Colonic mucosa (tissue), 4 donors: ENCODE results near the gene ANKRD34C. TPM values are rescaled to one million over a fixed set of nuclear protein-coding genes. Genes with fewer than 3 reads are reported as not detected.
A peak's percentile ranks its signal among the peaks of the same experiment; 100 is the strongest.

ENCODE experiments used
- DNase-seq: peaks from one replicate; pipeline ENCODE4 v3.0.0-alpha.2; 2020
- H3K27ac ChIP-seq: fragments of 200-600 bp; one replicate; pipeline ENCODE4 v1.8.0; 2021
- H3K27me3 ChIP-seq: fragments of 200-600 bp; one replicate; pipeline ENCODE4 v1.8.0; 2021
- H3K36me3 ChIP-seq: fragments of 200-600 bp; one replicate; pipeline ENCODE4 v1.8.0; 2021
- H3K4me1 ChIP-seq: fragments of 200-600 bp; one replicate; pipeline ENCODE4 v1.8.0; 2021; ENCODE audit warnings: mild to moderate bottlenecking
- H3K4me3 ChIP-seq: fragments of 200-600 bp; one replicate; pipeline ENCODE4 v1.8.0; 2021
- H3K9ac ChIP-seq, 2 donors: one replicate each; pipeline ENCODE4 v1.7.0; 2013; ENCODE audit warnings: control low read depth in 2 of 2, low read depth in 2 of 2, low read length in 2 of 2
- H3K9me3 ChIP-seq: fragments of 200-600 bp; one replicate; pipeline ENCODE4 v1.8.0; 2021
- intact Hi-C: fragments of 100-400 bp; cut with DNase I; formaldehyde crosslinking; loops from one replicate; pipeline ENCODE4 v1.14.1; 2022
- total RNA-seq, 2 donors: library from RNA; stranded (reverse); fragmentation: NEBNext Ultra II Directional in 1 of 2; extraction: Animal tissue kit (Norgen Biotek cat#: 25700) in 1 of 2; gene quantifications; one replicate each; pipeline ENCODE4 v1.2.1, GENCODE V29; 2021
- TF ChIP-seq, protein P1 (sequence below): fragments of 200-600 bp; IDR thresholded peaks from one replicate; pipeline ENCODE4 v1.8.0; 2022; ENCODE audit warnings: antibody characterized with exemption, mild to moderate bottlenecking
- donor health status: healthy.
- donor health status: DM: no; HTN: no; CAD: no.
- donor health status: DM: no; HTN: no; CAD: no.

Gene ANKRD34C
- total RNA-seq, 2 donors from 2014 or later: not detected

- peak; percentile 79 for DNase-seq
- Histone ChIP-seq H3K4me1 (peaks cover 7% of the 10 kb centered on the region), H3K9me3 (no peaks in the 10 kb centered on the region), H3K27ac (peak within 1 kb of the TSS; percentile 56), H3K36me3 (peaks cover 3% of the 10 kb centered on the region), H3K4me3 (peak within 1 kb of the TSS; percentile 83), H3K9ac (peak within 1 kb of the TSS; percentile 79 to 89), H3K27me3 (no peaks in the 10 kb centered on the region)
- intact Hi-C loops: no loop called here
- TF ChIP-seq, protein P1, sequence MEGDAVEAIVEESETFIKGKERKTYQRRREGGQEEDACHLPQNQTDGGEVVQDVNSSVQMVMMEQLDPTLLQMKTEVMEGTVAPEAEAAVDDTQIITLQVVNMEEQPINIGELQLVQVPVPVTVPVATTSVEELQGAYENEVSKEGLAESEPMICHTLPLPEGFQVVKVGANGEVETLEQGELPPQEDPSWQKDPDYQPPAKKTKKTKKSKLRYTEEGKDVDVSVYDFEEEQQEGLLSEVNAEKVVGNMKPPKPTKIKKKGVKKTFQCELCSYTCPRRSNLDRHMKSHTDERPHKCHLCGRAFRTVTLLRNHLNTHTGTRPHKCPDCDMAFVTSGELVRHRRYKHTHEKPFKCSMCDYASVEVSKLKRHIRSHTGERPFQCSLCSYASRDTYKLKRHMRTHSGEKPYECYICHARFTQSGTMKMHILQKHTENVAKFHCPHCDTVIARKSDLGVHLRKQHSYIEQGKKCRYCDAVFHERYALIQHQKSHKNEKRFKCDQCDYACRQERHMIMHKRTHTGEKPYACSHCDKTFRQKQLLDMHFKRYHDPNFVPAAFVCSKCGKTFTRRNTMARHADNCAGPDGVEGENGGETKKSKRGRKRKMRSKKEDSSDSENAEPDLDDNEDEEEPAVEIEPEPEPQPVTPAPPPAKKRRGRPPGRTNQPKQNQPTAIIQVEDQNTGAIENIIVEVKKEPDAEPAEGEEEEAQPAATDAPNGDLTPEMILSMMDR: no peak
These were observed 28.7 kb downstream of the ANKRD34C start, which contains the start of gene TMED3 for GRCh38 chr15:79310985-79311900. Gene TMED3 (plus strand): TSS chr15:79311112. CDS start chr15:79311250, 138 bp downstream.

- intact Hi-C loops: no loop called here
- Histone ChIP-seq H3K27ac (no peak overlapping the region), H3K4me3 (peak overlapping the region; percentile 83), H3K9me3 (no peaks in the 10 kb centered on the region), H3K36me3 (peaks cover 3% of the 10 kb centered on the region), H3K27me3 (no peaks in the 10 kb centered on the region), H3K9ac (peak overlapping the region; percentile 79 to 89), H3K4me1 (peaks cover 7% of the 10 kb centered on the region)
- TF ChIP-seq, protein P1: no peak
- DNase-seq: no peak
These were observed 29.5 kb downstream of the ANKRD34C start for GRCh38 chr15:79311901-79312553.

DNA sequence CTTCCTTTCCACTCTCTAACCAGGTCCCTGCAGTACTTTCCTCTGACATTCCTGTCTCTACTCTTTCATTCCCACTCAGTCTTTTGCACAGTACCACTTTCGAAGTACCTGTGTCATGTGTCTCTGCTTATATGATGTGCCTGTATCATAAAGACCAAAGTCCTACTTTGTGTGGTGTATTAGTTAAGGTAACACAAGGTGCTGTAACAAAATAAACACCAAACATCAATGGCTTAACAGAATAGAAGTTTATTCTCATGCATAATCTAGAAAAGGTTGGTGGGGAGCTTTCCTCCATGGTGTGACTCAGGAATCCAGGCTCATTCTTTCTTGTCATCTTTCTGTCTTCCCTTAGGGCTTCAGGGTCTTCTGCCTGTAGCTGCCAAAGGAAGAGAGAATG, 31.7 kb downstream of the ANKRD34C start:
- no peak for DNase-seq
- H3K9me3 ChIP-seq: no peaks in the 10 kb centered on the region
- no peak overlapping the region for H3K9ac ChIP-seq
- H3K4me1 ChIP-seq: peaks cover 7% of the 10 kb centered on the region
- TF ChIP-seq, protein P1: no peak
- H3K4me3 ChIP-seq: no peak overlapping the region
- H3K27me3 ChIP-seq: no peaks in the 10 kb centered on the region
- peaks cover 3% of the 10 kb centered on the region for H3K36me3 ChIP-seq
- intact Hi-C loops: no loop called here
- no peak overlapping the region for H3K27ac ChIP-seq

- peaks cover 3% of the 10 kb centered on the region for H3K36me3 ChIP-seq
- no peak for DNase-seq
- H3K27me3 ChIP-seq: no peaks in the 10 kb centered on the region
- no peak overlapping the region for H3K9ac ChIP-seq
- TF ChIP-seq, protein P1: no peak
- H3K4me1 ChIP-seq: peaks cover 7% of the 10 kb centered on the region
- H3K4me3 ChIP-seq: no peak overlapping the region
- intact Hi-C loops: no loop called here
- H3K9me3 ChIP-seq: no peaks in the 10 kb centered on the region
- H3K27ac ChIP-seq: no peak overlapping the region
These were observed 32.3 kb downstream of the ANKRD34C start for GRCh38 chr15:79314811-79315210.

DNA sequence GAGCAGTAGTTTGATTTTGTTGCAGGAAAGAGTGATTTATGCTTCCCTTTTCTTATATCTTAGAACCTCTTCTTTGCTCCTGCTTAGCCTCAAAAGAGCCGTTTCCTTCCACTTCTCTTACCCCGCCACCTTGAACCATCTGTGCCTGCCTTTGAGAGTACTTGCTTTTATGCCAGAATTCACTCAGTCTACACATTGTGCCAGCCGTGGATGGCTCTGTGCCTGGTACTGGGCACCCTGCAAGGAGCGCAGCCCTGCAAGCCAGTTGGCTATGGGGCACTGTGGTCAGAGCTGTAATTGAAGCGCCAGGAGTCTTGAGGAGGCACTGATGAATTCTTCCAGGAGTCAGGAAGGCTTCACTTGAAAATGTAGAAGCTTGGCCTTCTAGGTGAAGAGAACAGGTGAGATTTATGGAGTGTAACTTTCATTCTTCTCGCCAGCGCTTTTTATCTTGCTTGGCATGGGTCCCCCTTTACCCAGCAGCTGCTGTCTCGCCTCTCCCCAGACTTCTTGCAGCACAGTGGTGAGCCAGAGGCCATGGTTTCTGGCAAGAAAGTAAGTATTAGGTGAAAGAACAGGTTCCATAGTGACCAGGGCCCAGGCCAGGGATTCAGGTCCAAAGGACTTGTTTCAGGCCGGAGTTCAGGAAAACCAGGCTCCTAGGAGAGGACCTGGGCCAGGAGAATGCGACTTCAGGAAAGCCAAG, 33.3 kb downstream of the ANKRD34C start:
- Histone ChIP-seq H3K36me3 (peaks cover 3% of the 10 kb centered on the region), H3K4me3 (no peak overlapping the region)
- DNase-seq: no peak

More for the DNA sequence above, 33.3 kb downstream of the ANKRD34C start:
- H3K4me1 ChIP-seq: peaks cover 7% of the 10 kb centered on the region
- TF ChIP-seq, protein P1: no peak
- no peaks in the 10 kb centered on the region for H3K9me3 ChIP-seq
- intact Hi-C loops: no loop called here
- H3K27me3 ChIP-seq: no peaks in the 10 kb centered on the region
- no peak overlapping the region for H3K9ac ChIP-seq
- no peak overlapping the region for H3K27ac ChIP-seq
